Measurements from ENCODE around the gene BAK1.

GRCh38 chr6:33571637-33572316 is 8.3 kb downstream of the BAK1 start:
- no peak for TF ChIP-seq POLR2A (IDR thresholded peaks at IDR 0.05)
- TF ChIP-seq, protein P1, sequence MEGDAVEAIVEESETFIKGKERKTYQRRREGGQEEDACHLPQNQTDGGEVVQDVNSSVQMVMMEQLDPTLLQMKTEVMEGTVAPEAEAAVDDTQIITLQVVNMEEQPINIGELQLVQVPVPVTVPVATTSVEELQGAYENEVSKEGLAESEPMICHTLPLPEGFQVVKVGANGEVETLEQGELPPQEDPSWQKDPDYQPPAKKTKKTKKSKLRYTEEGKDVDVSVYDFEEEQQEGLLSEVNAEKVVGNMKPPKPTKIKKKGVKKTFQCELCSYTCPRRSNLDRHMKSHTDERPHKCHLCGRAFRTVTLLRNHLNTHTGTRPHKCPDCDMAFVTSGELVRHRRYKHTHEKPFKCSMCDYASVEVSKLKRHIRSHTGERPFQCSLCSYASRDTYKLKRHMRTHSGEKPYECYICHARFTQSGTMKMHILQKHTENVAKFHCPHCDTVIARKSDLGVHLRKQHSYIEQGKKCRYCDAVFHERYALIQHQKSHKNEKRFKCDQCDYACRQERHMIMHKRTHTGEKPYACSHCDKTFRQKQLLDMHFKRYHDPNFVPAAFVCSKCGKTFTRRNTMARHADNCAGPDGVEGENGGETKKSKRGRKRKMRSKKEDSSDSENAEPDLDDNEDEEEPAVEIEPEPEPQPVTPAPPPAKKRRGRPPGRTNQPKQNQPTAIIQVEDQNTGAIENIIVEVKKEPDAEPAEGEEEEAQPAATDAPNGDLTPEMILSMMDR (IDR thresholded peaks at IDR 0.05), result no peak

All from esophagus squamous epithelium (tissue), 4 donors.